Naive thymus-derived CD4-positive, alpha-beta T cell (primary cell): Measurements from ENCODE around the gene PP2D1. TPM values are rescaled to one million over a fixed set of nuclear protein-coding genes. Genes with fewer than 3 reads are reported as not detected.
"Not testable (repeated sequence)": the region's sequence is repeated elsewhere in the genome, so short reads cannot be mapped to it uniquely, and the experiment has no call there.

Source experiments
- ATAC-seq: fragments of 150-1000 bp; cut with Tn5 transposase; 2 replicates; pipeline ENCODE4 v1.10.0; 2021; ENCODE audit warnings: mild to moderate bottlenecking, moderate library complexity
- CTCF ChIA-PET: fragments of 350-600 bp; sonication (Branson Sonifier 250); formaldehyde crosslinking; loops from one replicate; lab custom pipeline; 2021; ENCODE audit warnings: antibody characterized with exemption; lab: Charles Lee
- POLR2A ChIA-PET: fragments of 350-600 bp; sonication (Branson Sonifier 250); formaldehyde crosslinking; loops from one replicate; lab custom pipeline; 2021; ENCODE audit warnings: antibody characterized with exemption, inconsistent platforms; lab: Charles Lee
- DNase-seq, 9 donors: peaks; one replicate each; pipeline versions ENCODE4 v3.0.0 to v3.0.0-alpha.2; 2020 to 2022; ENCODE audit warnings: mixed read lengths in 1 of 9
- H3K27ac ChIP-seq: one replicate; pipeline ENCODE4 v1.7.0; 2013; ENCODE audit warnings: mild to moderate bottlenecking, low read depth, low read length, moderate library complexity
- H3K27me3 ChIP-seq, 2 donors: one replicate each; pipeline ENCODE4 v1.7.0; 2013; ENCODE audit warnings: low read length in 2 of 2, mild to moderate bottlenecking in 2 of 2, moderate library complexity in 2 of 2; ENCODE audit not compliant: control insufficient read depth in 2 of 2, insufficient read depth in 2 of 2
- H3K36me3 ChIP-seq, 3 experiments: 1 replicate in 2 of 3; 2 replicates in 1 of 3; pipeline ENCODE4 v1.7.0; 2013; ENCODE audit warnings: low read length in 3 of 3, mild to moderate bottlenecking in 3 of 3, moderate library complexity in 1 of 3; ENCODE audit not compliant: insufficient read depth in 3 of 3, control insufficient read depth in 2 of 3
- H3K4me1 ChIP-seq, 2 donors: one replicate each; pipeline ENCODE4 v1.7.0; 2013; ENCODE audit warnings: low read length in 2 of 2, mild to moderate bottlenecking in 2 of 2, moderate library complexity in 1 of 2; ENCODE audit not compliant: control insufficient read depth in 2 of 2, insufficient read depth in 2 of 2
- H3K4me3 ChIP-seq: 2 replicates; pipeline ENCODE4 v1.7.0; 2013; ENCODE audit warnings: mild to moderate bottlenecking, low read length
- H3K9me3 ChIP-seq, 3 experiments: 1 replicate in 2 of 3; 2 replicates in 1 of 3; pipeline ENCODE4 v1.7.0; 2013; ENCODE audit warnings: low read length in 3 of 3; ENCODE audit not compliant: control insufficient read depth in 2 of 3
- H3K27ac Mint-ChIP-seq, 9 donors: one replicate each; pipeline ENCODE4 v1.8.0; 2020 to 2022; ENCODE audit warnings: mixed read lengths in 9 of 9, mild to moderate bottlenecking in 8 of 9, moderate library complexity in 5 of 9, inconsistent platforms in 2 of 9
- H3K27me3 Mint-ChIP-seq, 5 donors: one replicate each; pipeline ENCODE4 v1.8.0; 2021 to 2022; ENCODE audit warnings: mixed read lengths in 5 of 5, mild to moderate bottlenecking in 1 of 5
- H3K36me3 Mint-ChIP-seq, 5 donors: one replicate each; pipeline ENCODE4 v1.8.0; 2020 to 2022; ENCODE audit warnings: mixed read lengths in 5 of 5, mild to moderate bottlenecking in 3 of 5, inconsistent platforms in 1 of 5
- H3K4me1 Mint-ChIP-seq, 7 donors: one replicate each; pipeline ENCODE4 v1.8.0; 2020 to 2022; ENCODE audit warnings: mixed read lengths in 7 of 7, mild to moderate bottlenecking in 3 of 7, inconsistent platforms in 1 of 7
- H3K4me3 Mint-ChIP-seq, 10 donors: one replicate each; pipeline ENCODE4 v1.8.0; 2020 to 2022; ENCODE audit warnings: mild to moderate bottlenecking in 10 of 10, mixed read lengths in 10 of 10, moderate library complexity in 6 of 10, inconsistent platforms in 2 of 10
- H3K9me3 Mint-ChIP-seq, 11 donors: one replicate each; pipeline ENCODE4 v1.8.0; 2020 to 2022; ENCODE audit warnings: mixed read lengths in 11 of 11, mild to moderate bottlenecking in 4 of 11, inconsistent platforms in 1 of 11, moderate library complexity in 1 of 11
- intact Hi-C, 2 donors: fragments of 100-400 bp; cut with micrococcal nuclease; formaldehyde crosslinking; loops; one replicate each; pipeline ENCODE4 v1.15.1; 2023
- polyA plus RNA-seq, 2 donors: library from polyadenylated mRNA; unstranded; fragments of 300-500 nt; fragmentation: Illumina TruSeq; gene quantifications; one replicate each; pipeline ENCODE4 v1.2.3, GENCODE V29; 2021
- total RNA-seq, 6 experiments: library from RNA in 5 of 6; stranded (reverse) in 5 of 6; gene quantifications; 1 replicate in 5 of 6; 2 replicates in 1 of 6; pipeline ENCODE4 v1.2.3 and lab custom pipeline; 2021 to 2026

The PP2D1 gene
- total and polyA plus RNA-seq, 7 experiments from 2014 or later: 0.29 to 0.60 TPM; not detected in 5

DNA sequence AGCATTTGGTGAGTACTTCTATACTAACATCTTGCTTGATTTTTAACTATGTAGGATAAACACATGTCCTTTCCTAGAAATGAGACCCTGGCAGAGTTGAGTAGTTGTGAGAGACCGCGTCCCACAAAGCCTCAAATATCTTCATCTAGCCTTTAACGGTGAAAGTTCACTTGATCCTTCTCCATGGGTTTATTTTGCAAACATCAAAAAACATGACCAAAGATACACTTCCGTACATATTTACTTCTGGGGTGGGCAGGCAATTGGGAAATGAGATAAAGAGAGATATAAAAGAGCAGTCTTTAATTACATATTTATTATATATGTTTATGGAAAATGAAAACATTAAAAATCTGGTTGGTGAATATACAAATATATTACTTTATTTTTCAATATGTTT lies 23.0 kb upstream of the PP2D1 start:
- Mint-ChIP-seq H3K4me3 (no peak overlapping the region), H3K4me1 (peaks cover 9 to 23% (median 20%) of the 10 kb centered on the region in 7 donors), H3K9me3 (no peaks in the 10 kb centered on the region), H3K27ac (peak overlapping the region in 1 of 9 donors; percentile 50), H3K36me3 (no peaks in the 10 kb centered on the region), H3K27me3 (no peaks in the 10 kb centered on the region)
- Histone ChIP-seq H3K4me3 (no peak overlapping the region), H3K4me1 (peaks cover 10 to 11% of the 10 kb centered on the region in 2 donors), H3K36me3 (no peaks in the 10 kb centered on the region), H3K9me3 (no peaks in the 10 kb centered on the region), H3K27ac (no peak overlapping the region), H3K27me3 (no peaks in the 10 kb centered on the region)
- DNase-seq (no peak), ATAC-seq (no peak)
- ChIA-PET CTCF (no interaction called here), POLR2A (no interaction called here)
- intact Hi-C loops: loop anchor here in 1 of 2 donors (5.0 kb wide), 1 partner anchor 48 kb away; no protein-coding TSS in a partner anchor

DNA sequence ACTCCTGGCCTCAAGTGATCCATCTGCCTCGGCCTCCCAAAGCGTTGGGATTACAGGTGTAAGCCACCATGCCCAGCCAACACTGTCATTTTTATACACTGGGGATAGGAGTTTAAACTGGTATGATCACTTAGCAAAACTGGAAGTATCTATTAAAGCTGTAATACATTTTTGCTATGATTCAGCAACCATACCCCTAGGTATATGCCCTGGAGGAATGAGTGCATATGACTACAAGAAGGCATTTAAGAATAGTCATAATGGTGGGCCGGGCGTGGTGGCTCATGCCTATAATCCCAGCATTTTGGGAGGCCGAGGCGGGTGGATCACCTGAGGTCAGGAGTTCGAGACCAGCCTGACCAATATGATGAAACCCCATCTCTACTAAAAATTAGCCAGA lies 19.9 kb upstream of the PP2D1 start:
- intact Hi-C loops, H3K4me3 Mint-ChIP-seq, H3K4me1 ChIP-seq, H3K27ac ChIP-seq, H3K27me3 ChIP-seq, H3K9me3 Mint-ChIP-seq, H3K27ac Mint-ChIP-seq, H3K27me3 Mint-ChIP-seq, DNase-seq, H3K4me1 Mint-ChIP-seq, H3K36me3 ChIP-seq, H3K36me3 Mint-ChIP-seq, POLR2A ChIA-PET, CTCF ChIA-PET, ATAC-seq, H3K9me3 ChIP-seq, H3K4me3 ChIP-seq: not testable (repeated sequence)

DNA sequence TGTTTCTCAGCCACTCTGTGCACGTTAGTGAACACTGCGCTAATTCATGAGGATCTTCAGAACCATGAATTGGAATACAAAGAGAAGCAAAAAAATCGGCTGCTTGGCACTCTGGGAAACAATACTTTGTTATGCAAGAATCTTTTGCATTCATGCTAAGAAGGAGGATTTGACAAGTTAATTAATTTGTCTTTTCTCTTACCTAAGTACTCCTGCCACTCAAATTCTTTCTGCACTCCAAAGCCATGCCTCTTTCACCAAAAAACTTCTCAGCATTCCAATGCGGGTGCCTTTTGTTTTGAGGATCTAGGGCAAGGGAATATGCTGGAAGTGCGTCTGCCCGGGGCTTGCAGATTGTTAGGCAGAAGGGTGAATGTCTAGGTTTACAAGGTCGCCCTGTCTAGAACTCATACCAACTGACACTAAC lies 16.9 kb upstream of the PP2D1 start:
- H3K27me3 ChIP-seq: no peaks in the 10 kb centered on the region
- Mint-ChIP-seq H3K4me1 (peaks cover 0 to 9% (median 4%) of the 10 kb centered on the region in 7 donors), H3K27me3 (no peaks in the 10 kb centered on the region), H3K4me3 (no peak overlapping the region), H3K36me3 (no peaks in the 10 kb centered on the region), H3K9me3 (no peaks in the 10 kb centered on the region), H3K27ac (no peak overlapping the region)
- no peak overlapping the region for H3K4me3 ChIP-seq
- H3K36me3 ChIP-seq: no peaks in the 10 kb centered on the region
- intact Hi-C loops: no loop called here
- CTCF ChIA-PET: no interaction called here
- POLR2A ChIA-PET: no interaction called here
- no peaks in the 10 kb centered on the region for H3K4me1 ChIP-seq
- DNase-seq: no peak
- no peak overlapping the region for H3K27ac ChIP-seq
- no peak for ATAC-seq
- no peaks in the 10 kb centered on the region for H3K9me3 ChIP-seq

DNA sequence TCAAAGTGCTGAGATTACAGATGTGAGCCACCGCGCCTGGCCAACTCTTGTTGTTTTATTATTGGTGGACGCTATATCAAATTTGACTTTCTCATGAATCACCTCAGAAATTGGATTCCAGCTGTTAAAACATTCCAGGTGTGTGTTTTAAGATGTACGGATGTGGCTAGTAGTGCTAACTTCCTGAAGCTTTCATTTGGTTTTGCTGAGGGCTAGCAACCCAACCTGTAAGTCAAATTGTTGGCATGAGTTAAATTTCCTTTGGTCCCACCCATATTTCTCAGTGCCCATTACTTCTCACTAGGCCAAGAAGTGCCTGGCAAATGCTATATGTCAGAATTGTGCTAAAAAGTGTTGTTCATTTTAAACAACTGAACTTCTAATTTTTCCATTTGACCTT lies 15.1 kb upstream of the PP2D1 start:
- ATAC-seq: no peak
- no peak overlapping the region for H3K4me3 Mint-ChIP-seq
- H3K27me3 Mint-ChIP-seq: no peaks in the 10 kb centered on the region
- H3K9me3 Mint-ChIP-seq: no peaks in the 10 kb centered on the region
- no peak overlapping the region for H3K4me3 ChIP-seq
- no peaks in the 10 kb centered on the region for H3K4me1 ChIP-seq
- H3K27me3 ChIP-seq: no peaks in the 10 kb centered on the region
- DNase-seq: no peak
- H3K27ac ChIP-seq: no peak overlapping the region
- H3K9me3 ChIP-seq: no peaks in the 10 kb centered on the region
- peaks cover 0 to 9% (median 7%) of the 10 kb centered on the region in 7 donors for H3K4me1 Mint-ChIP-seq
- CTCF ChIA-PET: no interaction called here
- intact Hi-C loops: no loop called here
- no peaks in the 10 kb centered on the region for H3K36me3 ChIP-seq
- no peaks in the 10 kb centered on the region for H3K36me3 Mint-ChIP-seq
- POLR2A ChIA-PET: interaction anchor here (1.1 kb wide), 1 partner anchor 13 kb away, joined by 4 read pairs; no protein-coding TSS in a partner anchor
- H3K27ac Mint-ChIP-seq: no peak overlapping the region

DNA sequence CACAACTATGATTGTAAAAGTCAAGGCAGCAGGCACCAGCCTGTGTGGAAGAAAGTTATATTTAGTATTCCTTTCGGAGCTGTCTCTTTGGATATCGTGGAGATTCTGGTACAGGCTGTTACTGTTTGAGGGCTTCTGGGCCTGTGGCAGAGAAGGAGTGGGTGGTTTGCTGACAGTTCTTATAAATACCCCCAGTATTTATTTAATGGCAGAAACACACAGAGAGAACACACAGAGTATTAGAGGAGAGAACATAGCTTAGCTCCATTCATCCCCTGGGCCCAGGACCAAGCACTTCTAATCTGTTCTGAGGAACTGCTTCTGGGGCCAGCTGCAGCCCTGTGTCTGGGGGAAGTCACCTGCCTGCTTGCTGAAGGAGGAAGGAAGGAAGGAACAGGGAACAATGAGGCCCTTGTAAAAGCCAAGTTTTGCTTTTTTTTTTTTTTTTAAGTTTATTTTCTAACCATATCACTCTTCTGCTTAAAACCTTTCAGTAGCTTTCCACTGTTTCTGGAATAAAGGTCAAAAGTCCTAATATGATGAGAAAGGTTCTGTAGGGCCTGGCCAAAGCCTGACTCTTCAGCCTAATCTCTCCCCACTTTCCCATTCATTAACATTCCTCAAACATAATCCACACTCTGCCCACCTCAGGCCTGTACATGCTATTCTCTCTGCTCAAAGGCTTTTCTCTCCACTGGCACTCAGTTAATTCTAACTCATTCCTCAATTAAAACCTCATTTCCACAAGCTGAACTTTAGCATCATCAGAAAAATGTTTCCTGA lies 11.8 kb upstream of the PP2D1 start:
- ATAC-seq (no peak), DNase-seq (no peak)
- Mint-ChIP-seq H3K4me3 (no peak overlapping the region), H3K9me3 (no peaks in the 10 kb centered on the region), H3K27ac (peak overlapping the region in 2 of 9 donors; percentile 21 to 22), H3K36me3 (no peaks in the 10 kb centered on the region), H3K27me3 (no peaks in the 10 kb centered on the region), H3K4me1 (peaks cover 0 to 9% (median 7%) of the 10 kb centered on the region in 7 donors)
- intact Hi-C loops: no loop called here
- CTCF ChIA-PET: interaction anchor here (0.6 to 1.5 kb wide), 2 partner anchors 11 to 18 kb away, joined by 3 to 6 read pairs; no protein-coding TSS in a partner anchor
- Histone ChIP-seq H3K27ac (no peak overlapping the region), H3K9me3 (no peaks in the 10 kb centered on the region), H3K4me1 (no peaks in the 10 kb centered on the region), H3K27me3 (no peaks in the 10 kb centered on the region), H3K36me3 (no peaks in the 10 kb centered on the region), H3K4me3 (no peak overlapping the region)
- POLR2A ChIA-PET: no interaction called here

DNA sequence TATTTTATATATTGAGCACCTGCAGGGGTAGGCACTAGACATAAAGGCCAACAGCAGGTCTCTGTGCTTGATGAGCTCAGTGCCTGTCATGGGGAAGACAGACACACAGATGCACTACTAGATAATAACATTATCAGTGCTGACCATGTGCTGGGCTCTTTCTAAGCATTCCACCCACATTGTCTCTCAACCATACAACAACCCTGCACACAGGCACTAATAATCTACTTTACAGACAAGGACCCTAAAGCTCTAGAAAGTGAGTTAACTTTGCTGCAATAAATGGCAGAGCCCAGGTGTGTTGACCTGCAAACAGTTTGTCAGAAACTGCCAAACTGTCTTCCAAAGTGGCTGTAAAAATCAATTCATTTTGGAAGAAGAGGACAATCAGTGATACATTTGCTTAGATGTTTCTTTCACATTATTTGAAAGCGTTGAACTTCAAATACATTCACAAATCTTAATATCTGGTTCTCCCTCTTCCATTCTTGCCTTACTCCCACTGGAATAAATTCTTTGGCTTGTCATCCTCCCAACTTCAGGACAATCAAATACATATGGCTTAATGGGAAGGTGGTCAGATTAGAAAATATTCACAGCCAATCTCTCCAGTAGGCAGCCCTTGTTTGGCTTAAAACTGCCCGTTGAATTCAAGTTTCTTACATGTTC lies 11.0 kb upstream of the PP2D1 start:
- Histone ChIP-seq H3K4me1 (no peaks in the 10 kb centered on the region), H3K27me3 (no peaks in the 10 kb centered on the region), H3K36me3 (no peaks in the 10 kb centered on the region), H3K9me3 (no peaks in the 10 kb centered on the region), H3K27ac (no peak overlapping the region), H3K4me3 (no peak overlapping the region)
- ATAC-seq (no peak), DNase-seq (no peak)
- CTCF ChIA-PET: interaction anchor here (0.6 to 1.5 kb wide), 2 partner anchors 10 to 19 kb away, joined by 3 to 6 read pairs; no protein-coding TSS in a partner anchor
- Mint-ChIP-seq H3K27ac (peak overlapping the region in 3 of 9 donors; percentile 21 to 49 (median 41)), H3K27me3 (no peaks in the 10 kb centered on the region), H3K4me3 (no peak overlapping the region), H3K9me3 (no peaks in the 10 kb centered on the region), H3K4me1 (peaks cover 0 to 9% (median 7%) of the 10 kb centered on the region in 7 donors), H3K36me3 (no peaks in the 10 kb centered on the region)
- intact Hi-C loops: no loop called here
- POLR2A ChIA-PET: no interaction called here
